Lower leg skin (tissue), 4 donors: ENCODE measurements around the gene WDFY2. TPM values are rescaled to one million over a fixed set of nuclear protein-coding genes. Genes with fewer than 3 reads are reported as not detected.

Experiments
- DNase-seq, 2 donors: peaks; one replicate each; pipeline ENCODE4 v3.0.0-alpha.2; 2019; ENCODE audit warnings: low spot score in 2 of 2
- H3K4me3 ChIP-seq: fragments of 200-600 bp; sonication (generic); 2 replicates; pipeline ENCODE4 v1.5.1; 2017; ENCODE audit warnings: mild to moderate bottlenecking, low read depth; ENCODE audit not compliant: poor library complexity, severe bottlenecking
- CTCF ChIP-seq, 3 donors: fragments of 450-650 bp; IDR thresholded peaks; one replicate each; pipeline ENCODE4 v1.5.1; 2016; ENCODE audit warnings: antibody characterized with exemption in 3 of 3, mild to moderate bottlenecking in 3 of 3, moderate library complexity in 2 of 3
- POLR2A ChIP-seq, 2 donors: fragments of 450-650 bp; IDR thresholded peaks; one replicate each; pipeline ENCODE4 v1.6.1; 2016 to 2017; ENCODE audit warnings: antibody characterized with exemption in 2 of 2, mild to moderate bottlenecking in 1 of 2, moderate library complexity in 1 of 2
- WGBS, 2 donors: methylation state at CpG; one replicate each; pipeline ENCODE4 v1.1.5; 2018; 5-methylcytosine and 5-hydroxymethylcytosine counted together
- intact Hi-C: fragments of 100-400 bp; cut with DNase I; formaldehyde crosslinking; loops from one replicate; pipeline ENCODE4 v1.15.0; 2023; ENCODE audit warnings: low total_unique reads
- total RNA-seq, 4 donors: library from RNA; depleted of rRNA; stranded (reverse); fragments of >200 nt; gene quantifications; one replicate each; pipeline ENCODE4 v1.1.0, GENCODE V29; 2016

WDFY2 gene
- total RNA-seq, 4 donors from 2014 or later: 20.1 to 40.3 (median 22.4) TPM

DNA sequence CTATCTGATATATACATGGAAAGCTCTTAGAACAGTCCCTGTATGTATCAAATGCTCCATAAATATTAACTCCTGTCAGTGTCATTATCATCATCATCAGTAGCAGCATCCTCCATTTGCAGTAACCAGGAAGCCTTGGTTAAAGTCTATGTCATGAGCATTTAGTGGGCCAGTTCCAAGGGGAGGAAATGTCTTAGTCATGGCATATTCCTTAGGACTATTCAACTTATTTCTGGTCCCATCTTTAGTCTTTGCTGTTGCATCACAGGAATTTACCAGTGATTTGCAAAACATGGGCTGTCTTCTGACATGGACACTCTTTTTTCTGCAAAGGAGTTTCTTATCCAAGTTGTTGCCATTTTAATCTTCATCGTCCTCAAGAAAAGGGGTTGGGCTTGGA lies 98.4 kb downstream of the WDFY2 start:
- no peak for DNase-seq
- TF ChIP-seq POLR2A (IDR thresholded peaks at IDR 0.05) (no peak), CTCF (IDR thresholded peaks at IDR 0.05) (no peak)
- intact Hi-C loops: no loop called here
- 92 to 100% methylated on average over 1 of the region's 1 CpG for WGBS, 2 donors
- H3K4me3 ChIP-seq: no peak overlapping the region

- whole genome bisulfite sequencing, 2 donors: 86 to 92% methylated on average over 1 of the region's 1 CpG
- no peak overlapping the region for H3K4me3 ChIP-seq
- no peak for DNase-seq
- no peak for TF ChIP-seq POLR2A (IDR thresholded peaks at IDR 0.05)
- TF ChIP-seq CTCF (IDR thresholded peaks at IDR 0.05): no peak
- intact Hi-C loops: no loop called here
Observed at GRCh38 chr13:51683597-51683996, 99.3 kb downstream of the WDFY2 start.

- intact Hi-C loops: no loop called here
- WGBS, 2 donors: 37 to 49% methylated on average over 3 of the region's 3 CpGs
- DNase-seq: no peak
- TF ChIP-seq POLR2A (IDR thresholded peaks at IDR 0.05) (no peak), CTCF (IDR thresholded peaks at IDR 0.05) (no peak)
- no peak overlapping the region for H3K4me3 ChIP-seq
Observed at GRCh38 chr13:51684076-51684475, 99.8 kb downstream of the WDFY2 start.

GRCh38 chr13:51687947-51688714 lies 103.9 kb downstream of the WDFY2 start:
- WGBS, 2 donors: 94 to 96% methylated on average over 5 of the region's 5 CpGs

GRCh38 chr13:51688937-51689662 lies 104.8 kb downstream of the WDFY2 start:
- intact Hi-C loops: no loop called here
- no peak overlapping the region for H3K4me3 ChIP-seq
- DNase-seq: no peak
- 71 to 77% methylated on average over 8 of the region's 8 CpGs for WGBS, 2 donors
- TF ChIP-seq POLR2A (IDR thresholded peaks at IDR 0.05) (no peak), CTCF (IDR thresholded peaks at IDR 0.05) (no peak)

More at GRCh38 chr13:51687947-51688714, 103.9 kb downstream of the WDFY2 start:
- no peak overlapping the region for H3K4me3 ChIP-seq
- intact Hi-C loops: no loop called here
- DNase-seq: no peak
- TF ChIP-seq CTCF (IDR thresholded peaks at IDR 0.05): no peak
- no peak for TF ChIP-seq POLR2A (IDR thresholded peaks at IDR 0.05)
